Activated T-cell treated with anti-CD3 and anti-CD28 coated beads, Interleukin-2, amount 50 U/mL, for 24 hours (primary cell): ENCODE data around the gene AMFR.

Experiments
- DNase-seq: peaks from one replicate; pipeline ENCODE4 v3.0.0-alpha.2; 2020
- H3K27ac Mint-ChIP-seq: 2 replicates; pipeline ENCODE4 v1.8.0; 2020; ENCODE audit warnings: mild to moderate bottlenecking, mixed read lengths
- H3K27me3 Mint-ChIP-seq: 2 replicates; pipeline ENCODE4 v1.8.0; 2020; ENCODE audit warnings: mixed read lengths
- H3K36me3 Mint-ChIP-seq: 2 replicates; pipeline ENCODE4 v1.8.0; 2020; ENCODE audit warnings: low read depth, mixed read lengths
- H3K4me1 Mint-ChIP-seq: 2 replicates; pipeline ENCODE4 v1.8.0; 2020; ENCODE audit warnings: low read depth, mixed read lengths
- H3K4me3 Mint-ChIP-seq: 2 replicates; pipeline ENCODE4 v1.8.0; 2020; ENCODE audit warnings: mild to moderate bottlenecking, moderate library complexity, mixed read lengths
- H3K9me3 Mint-ChIP-seq: 2 replicates; pipeline ENCODE4 v1.8.0; 2020; ENCODE audit warnings: mixed read lengths

AMFR gene

GRCh38 chr16:56425439-56425832 is at the start of gene AMFR:
AMFR (minus strand) TSS chr16:56425545; CDS start chr16:56425327, 218 bp downstream.
- no peaks in the 10 kb centered on the region for H3K27me3 Mint-ChIP-seq
- peak within 1 kb of the TSS; percentile 90 for H3K27ac Mint-ChIP-seq
- H3K36me3 Mint-ChIP-seq: peaks cover 21% of the 10 kb centered on the region
- peak within 1 kb of the TSS; percentile 94 for H3K4me3 Mint-ChIP-seq
- peak; percentile 80 for DNase-seq
- H3K4me1 Mint-ChIP-seq: peaks cover 54% of the 10 kb centered on the region
- no peaks in the 10 kb centered on the region for H3K9me3 Mint-ChIP-seq

GRCh38 chr16:56470666-56471065 is 45.3 kb upstream of the AMFR start:
- Mint-ChIP-seq H3K9me3 (no peaks in the 10 kb centered on the region), H3K27me3 (no peaks in the 10 kb centered on the region), H3K4me1 (no peaks in the 10 kb centered on the region), H3K4me3 (no peak overlapping the region), H3K27ac (peak overlapping the region; percentile 66), H3K36me3 (peaks cover 100% of the 10 kb centered on the region)
- no peak for DNase-seq

GRCh38 chr16:56470232-56470631 is 44.9 kb upstream of the AMFR start:
- no peak for DNase-seq
- H3K4me1 Mint-ChIP-seq: no peaks in the 10 kb centered on the region
- no peaks in the 10 kb centered on the region for H3K27me3 Mint-ChIP-seq
- H3K36me3 Mint-ChIP-seq: peaks cover 100% of the 10 kb centered on the region
- no peak overlapping the region for H3K4me3 Mint-ChIP-seq
- peak overlapping the region; percentile 66 for H3K27ac Mint-ChIP-seq
- H3K9me3 Mint-ChIP-seq: no peaks in the 10 kb centered on the region

GRCh38 chr16:56469748-56470147 is 44.4 kb upstream of the AMFR start:
- no peak overlapping the region for H3K27ac Mint-ChIP-seq
- H3K4me3 Mint-ChIP-seq: no peak overlapping the region
- no peaks in the 10 kb centered on the region for H3K9me3 Mint-ChIP-seq

GRCh38 chr16:56468800-56469199 is 43.5 kb upstream of the AMFR start:
- no peak for DNase-seq
- no peaks in the 10 kb centered on the region for H3K9me3 Mint-ChIP-seq
- no peak overlapping the region for H3K4me3 Mint-ChIP-seq
- H3K27me3 Mint-ChIP-seq: no peaks in the 10 kb centered on the region
- peaks cover 99% of the 10 kb centered on the region for H3K36me3 Mint-ChIP-seq
- no peak overlapping the region for H3K27ac Mint-ChIP-seq
- H3K4me1 Mint-ChIP-seq: no peaks in the 10 kb centered on the region

More at GRCh38 chr16:56469748-56470147, 44.4 kb upstream of the AMFR start:
- Mint-ChIP-seq H3K27me3 (no peaks in the 10 kb centered on the region), H3K4me1 (no peaks in the 10 kb centered on the region), H3K36me3 (peaks cover 99% of the 10 kb centered on the region)
- no peak for DNase-seq

- H3K4me3 Mint-ChIP-seq: no peak overlapping the region
- H3K9me3 Mint-ChIP-seq: no peaks in the 10 kb centered on the region
- peaks cover 99% of the 10 kb centered on the region for H3K36me3 Mint-ChIP-seq
Measured at GRCh38 chr16:56466344-56466743, 41.0 kb upstream of the AMFR start.

GRCh38 chr16:56463153-56463552 is 37.8 kb upstream of the AMFR start:
- DNase-seq: no peak
- H3K27me3 Mint-ChIP-seq: no peaks in the 10 kb centered on the region
- no peak overlapping the region for H3K4me3 Mint-ChIP-seq
- H3K4me1 Mint-ChIP-seq: peaks cover 2% of the 10 kb centered on the region
- no peak overlapping the region for H3K27ac Mint-ChIP-seq
- H3K36me3 Mint-ChIP-seq: peaks cover 97% of the 10 kb centered on the region
- no peaks in the 10 kb centered on the region for H3K9me3 Mint-ChIP-seq

More at GRCh38 chr16:56466344-56466743, 41.0 kb upstream of the AMFR start:
- peak overlapping the region; percentile 44 for H3K27ac Mint-ChIP-seq
- H3K4me1 Mint-ChIP-seq: no peaks in the 10 kb centered on the region
- no peak for DNase-seq
- no peaks in the 10 kb centered on the region for H3K27me3 Mint-ChIP-seq

- H3K27me3 Mint-ChIP-seq: no peaks in the 10 kb centered on the region
- no peak for DNase-seq
- peak overlapping the region; percentile 2 for H3K27ac Mint-ChIP-seq
- H3K4me1 Mint-ChIP-seq: peaks cover 6% of the 10 kb centered on the region
- H3K4me3 Mint-ChIP-seq: no peak overlapping the region
- H3K9me3 Mint-ChIP-seq: no peaks in the 10 kb centered on the region
- H3K36me3 Mint-ChIP-seq: peaks cover 97% of the 10 kb centered on the region
Measured at GRCh38 chr16:56462064-56462796, 36.9 kb upstream of the AMFR start.

- Mint-ChIP-seq H3K4me1 (peaks cover 18% of the 10 kb centered on the region), H3K27ac (peak overlapping the region; percentile 28), H3K27me3 (no peaks in the 10 kb centered on the region), H3K36me3 (peaks cover 97% of the 10 kb centered on the region), H3K4me3 (no peak overlapping the region), H3K9me3 (no peaks in the 10 kb centered on the region)
- no peak for DNase-seq
Measured at GRCh38 chr16:56460101-56460500, 34.8 kb upstream of the AMFR start.

GRCh38 chr16:56457927-56458470 is 32.7 kb upstream of the AMFR start:
- Mint-ChIP-seq H3K27ac (no peak overlapping the region), H3K27me3 (no peaks in the 10 kb centered on the region), H3K36me3 (peaks cover 97% of the 10 kb centered on the region), H3K4me3 (no peak overlapping the region), H3K9me3 (no peaks in the 10 kb centered on the region), H3K4me1 (peaks cover 29% of the 10 kb centered on the region)
- no peak for DNase-seq

GRCh38 chr16:56451753-56452689 is 26.7 kb upstream of the AMFR start:
- H3K27me3 Mint-ChIP-seq: no peaks in the 10 kb centered on the region
- peak overlapping the region; percentile 96 for H3K27ac Mint-ChIP-seq
- peaks cover 62% of the 10 kb centered on the region for H3K4me1 Mint-ChIP-seq
- H3K9me3 Mint-ChIP-seq: no peaks in the 10 kb centered on the region
- H3K4me3 Mint-ChIP-seq: peak overlapping the region; percentile 90
- peaks cover 89% of the 10 kb centered on the region for H3K36me3 Mint-ChIP-seq
- peak; percentile 41 for DNase-seq

GRCh38 chr16:56450986-56451752 is 25.8 kb upstream of the AMFR start, which contains the start of the genes NUDT21 and OGFOD1:
NUDT21 (minus strand) TSS chr16:56451332; CDS start chr16:56451202, 130 bp downstream.
OGFOD1 (plus strand) TSS chr16:56451554; CDS start chr16:56451613, 59 bp downstream.
- peaks cover 89% of the 10 kb centered on the region for H3K36me3 Mint-ChIP-seq
- DNase-seq: peak; percentile 87
- H3K27me3 Mint-ChIP-seq: no peaks in the 10 kb centered on the region
- peaks cover 60% of the 10 kb centered on the region for H3K4me1 Mint-ChIP-seq
- H3K27ac Mint-ChIP-seq: peak within 1 kb of the TSS; percentile 96
- H3K9me3 Mint-ChIP-seq: no peaks in the 10 kb centered on the region
- H3K4me3 Mint-ChIP-seq: peak within 1 kb of the TSS; percentile 90

- peak; percentile 43 for DNase-seq
Measured at GRCh38 chr16:56450275-56450985, 25.1 kb upstream of the AMFR start.

More at GRCh38 chr16:56450275-56450985, 25.1 kb upstream of the AMFR start:
- Mint-ChIP-seq H3K27ac (peak overlapping the region; percentile 96), H3K36me3 (peaks cover 89% of the 10 kb centered on the region), H3K4me3 (peak overlapping the region; percentile 90), H3K9me3 (no peaks in the 10 kb centered on the region), H3K27me3 (no peaks in the 10 kb centered on the region), H3K4me1 (peaks cover 55% of the 10 kb centered on the region)
